GM23248 (cell line): ENCODE results near the gene RAB27A. TPM values are rescaled to one million over a fixed set of nuclear protein-coding genes. Genes with fewer than 3 reads are reported as not detected.

Experiments
- DNase-seq: peaks from one replicate; pipeline ENCODE4 v3.0.0-alpha.2; 2015
- H2AFZ ChIP-seq: fragments of 200-600 bp; sonication (generic); 2 replicates; pipeline ENCODE4 v1.6.1; 2016; ENCODE audit warnings: antibody characterized with exemption
- H3F3A ChIP-seq: fragments of 200-600 bp; sonication (generic); 2 replicates; pipeline ENCODE4 v1.6.1; 2016; ENCODE audit warnings: mild to moderate bottlenecking, antibody characterized with exemption, mixed run types; ENCODE audit not compliant: insufficient read depth
- H3K27ac ChIP-seq: fragments of 200-600 bp; sonication (generic); 2 replicates; pipeline ENCODE4 v1.5.1; 2016; ENCODE audit warnings: mild to moderate bottlenecking
- H3K27me3 ChIP-seq: fragments of 200-600 bp; sonication (generic); replicated peaks from 2 replicates; pipeline ENCODE4 v1.6.1; 2016; ENCODE audit warnings: mild to moderate bottlenecking; ENCODE audit not compliant: insufficient read depth
- H3K36me3 ChIP-seq: fragments of 200-600 bp; sonication (generic); 2 replicates; pipeline ENCODE4 v1.6.1; 2016; ENCODE audit warnings: low read depth, mild to moderate bottlenecking
- H3K4me1 ChIP-seq: fragments of 200-600 bp; sonication (generic); 2 replicates; pipeline ENCODE4 v1.6.1; 2016; ENCODE audit warnings: mild to moderate bottlenecking; ENCODE audit not compliant: insufficient read depth
- H3K4me2 ChIP-seq: fragments of 200-600 bp; sonication (generic); one replicate; pipeline ENCODE4 v1.6.1; 2016; ENCODE audit warnings: mild to moderate bottlenecking; ENCODE audit not compliant: unreplicated experiment
- H3K4me3 ChIP-seq: fragments of 200-600 bp; sonication (generic); 2 replicates; pipeline ENCODE4 v1.5.1; 2016; ENCODE audit warnings: mild to moderate bottlenecking
- H3K79me2 ChIP-seq: fragments of 200-600 bp; sonication (generic); 2 replicates; pipeline ENCODE4 v1.6.1; 2016; ENCODE audit warnings: mild to moderate bottlenecking; ENCODE audit not compliant: insufficient read depth
- H3K9ac ChIP-seq: fragments of 200-600 bp; sonication (generic); 2 replicates; pipeline ENCODE4 v1.6.1; 2016; ENCODE audit warnings: mild to moderate bottlenecking
- H3K9me2 ChIP-seq: fragments of 200-600 bp; sonication (generic); 2 replicates; pipeline ENCODE4 v1.6.1; 2016; ENCODE audit warnings: mixed run types, mild to moderate bottlenecking, moderate library complexity; ENCODE audit not compliant: insufficient read depth
- H3K9me3 ChIP-seq: fragments of 200-600 bp; sonication (generic); one replicate; pipeline ENCODE4 v1.6.1; 2017; ENCODE audit warnings: low read depth
- H4K20me1 ChIP-seq: fragments of 200-600 bp; sonication (generic); 2 replicates; pipeline ENCODE4 v1.6.0; 2016; ENCODE audit not compliant: insufficient read depth
- EZH2 ChIP-seq: fragments of 200-600 bp; sonication (generic); IDR thresholded peaks from 2 replicates; pipeline ENCODE4 v1.6.1; 2018; ENCODE audit warnings: antibody characterized with exemption, mild to moderate bottlenecking; ENCODE audit not compliant: insufficient read depth, poor library complexity, severe bottlenecking
- EZH2phosphoT487 ChIP-seq: fragments of 200-600 bp; sonication (generic); IDR thresholded peaks from 2 replicates; pipeline ENCODE4 v1.6.1; 2018; ENCODE audit warnings: antibody characterized with exemption, moderate library complexity, mild to moderate bottlenecking, low read depth; ENCODE audit not compliant: insufficient read depth
- WGBS, 2 experiments: methylation state at CpG; one replicate each; pipeline ENCODE4 v1.1.6; 2015 to 2017; ENCODE audit warnings: low lambda C conversion rate in 2 of 2, low coverage in 1 of 2; ENCODE audit errors: missing lambda C conversion rate in 2 of 2; 5-methylcytosine and 5-hydroxymethylcytosine counted together
- in situ Hi-C: fragments of 300-500 bp; cut with MboI; formaldehyde crosslinking; loops from 2 replicates; pipeline ENCODE4 v1.15.0; 2020
- polyA plus RNA-seq: library from polyadenylated mRNA; unstranded; fragments of >200 nt; fragmentation: Nextera tagmentation; extraction: Ambion mirVana; gene quantifications from 2 replicates; pipeline ENCODE4 v1.2.1, GENCODE V29; 2016
- total RNA-seq: library from RNA; depleted of rRNA; stranded (reverse); fragments of >200 nt; shearing (Covaris generic); gene quantifications from 2 replicates; pipeline ENCODE4 v1.2.3, GENCODE V29; 2014

The RAB27A gene
- total and polyA plus RNA-seq, 2 experiments from 2014 or later = 9.0 to 9.5 TPM

DNA sequence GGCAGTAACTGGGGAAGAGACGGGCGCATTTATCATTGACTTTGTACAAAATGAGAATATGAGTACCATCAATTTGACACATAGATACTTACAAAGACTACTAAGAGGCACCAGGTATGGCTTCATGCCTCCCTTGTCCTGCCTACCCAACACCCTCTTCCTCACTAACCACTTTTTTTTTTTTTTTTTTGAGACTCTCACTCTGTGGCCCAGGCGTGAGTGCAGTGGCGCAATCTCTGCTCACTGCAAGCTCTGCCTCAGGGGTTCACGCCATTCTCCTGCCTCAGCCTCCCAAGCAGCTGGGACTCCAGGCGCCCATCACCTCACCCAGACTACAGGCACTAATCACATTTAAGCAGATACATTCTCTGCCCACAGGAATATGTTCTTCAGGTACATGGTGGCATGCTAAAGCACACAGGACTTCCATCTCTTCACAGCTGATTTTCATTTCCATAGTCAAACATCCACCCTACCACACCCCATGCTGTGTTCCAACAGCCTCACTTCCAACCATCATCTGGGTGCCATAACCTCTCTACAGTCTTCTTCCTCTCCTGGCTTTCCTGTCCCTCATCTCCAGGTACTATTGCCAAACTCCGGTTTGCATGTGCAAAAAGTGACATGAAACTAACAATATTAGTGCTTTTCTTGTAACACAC, 41.7 kb downstream of the RAB27A start:
- no peaks in the 10 kb centered on the region for H3K9me3 ChIP-seq
- no peak overlapping the region for H2AFZ ChIP-seq
- no peaks in the 10 kb centered on the region for H3K9me2 ChIP-seq
- H3K27me3 ChIP-seq = no peaks in the 10 kb centered on the region
- no peak for DNase-seq
- H3K4me3 ChIP-seq = no peak overlapping the region
- H3K79me2 ChIP-seq = peaks cover 4% of the 10 kb centered on the region; the same call in 1 of the 2 replicates
- in situ Hi-C loops = no loop called here
- no peak for TF ChIP-seq EZH2phosphoT487
- TF ChIP-seq EZH2 = no peak
- H3F3A ChIP-seq = peaks cover 10% of the 10 kb centered on the region; the same call in 1 of the 2 replicates
- no peak overlapping the region for H3K9ac ChIP-seq
- H3K27ac ChIP-seq = no peak overlapping the region
- H4K20me1 ChIP-seq = no peaks in the 10 kb centered on the region
- H3K36me3 ChIP-seq = no peaks in the 10 kb centered on the region
- peaks cover 9% of the 10 kb centered on the region for H3K4me1 ChIP-seq
- 97 to 98% methylated on average over 7 of the region's 7 CpGs for WGBS, 2 experiments
- H3K4me2 ChIP-seq = no peak overlapping the region

DNA sequence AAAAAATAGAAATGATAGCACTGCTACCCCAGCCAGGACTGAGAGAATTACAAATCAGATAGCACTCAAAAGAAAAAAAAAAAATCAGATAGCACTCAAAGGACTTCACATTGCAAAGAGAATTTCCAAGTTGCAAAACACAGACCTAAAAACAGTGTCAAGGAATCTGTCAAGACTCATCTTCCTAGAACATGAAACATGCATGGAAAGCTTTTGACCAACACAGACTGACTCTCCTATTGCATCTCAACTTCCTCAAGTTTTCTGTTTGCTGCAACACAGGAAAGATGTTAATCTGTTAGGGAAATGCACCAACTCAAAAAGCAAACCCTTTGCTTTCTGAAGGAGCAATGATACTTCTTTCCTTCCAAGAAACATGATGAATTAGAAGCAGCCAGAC, 42.3 kb downstream of the RAB27A start:
- Histone ChIP-seq H3K4me1 (peaks cover 6% of the 10 kb centered on the region), H4K20me1 (no peaks in the 10 kb centered on the region), H3K9ac (no peak overlapping the region), H3K27ac (no peak overlapping the region), H3K4me3 (no peak overlapping the region), H3K9me2 (no peaks in the 10 kb centered on the region), H3K9me3 (no peaks in the 10 kb centered on the region), H3K36me3 (no peaks in the 10 kb centered on the region), H3F3A (peaks cover 10% of the 10 kb centered on the region; the same call in 1 of the 2 replicates), H3K4me2 (no peak overlapping the region), H3K79me2 (no peaks in the 10 kb centered on the region), H2AFZ (no peak overlapping the region), H3K27me3 (no peaks in the 10 kb centered on the region)
- in situ Hi-C loops = no loop called here
- no peak for TF ChIP-seq EZH2
- no peak for TF ChIP-seq EZH2phosphoT487
- no peak for DNase-seq

DNA sequence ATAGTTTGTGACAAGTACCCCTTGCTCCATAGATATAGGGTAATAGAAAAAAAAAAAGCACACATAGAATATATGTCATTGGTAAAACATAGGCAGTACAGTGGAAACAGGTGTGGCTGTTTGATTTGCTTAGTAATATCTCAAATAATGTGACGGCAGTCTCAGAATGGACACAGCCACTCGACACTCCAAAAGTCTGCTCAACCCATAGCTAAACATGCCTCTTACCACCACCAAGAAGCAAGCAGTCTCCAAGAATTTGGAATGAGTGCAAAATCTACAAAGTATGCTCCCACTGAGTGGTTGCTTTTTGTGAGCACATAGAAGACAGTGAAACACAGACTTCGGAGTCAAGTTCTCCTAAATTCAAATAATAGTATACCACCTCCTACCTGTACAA, 43.0 kb downstream of the RAB27A start:
- Histone ChIP-seq H3K9me3 (no peaks in the 10 kb centered on the region), H3K9me2 (no peaks in the 10 kb centered on the region), H3K27me3 (no peaks in the 10 kb centered on the region), H3K4me1 (peaks cover 13% of the 10 kb centered on the region), H3K4me2 (no peak overlapping the region), H2AFZ (no peak overlapping the region), H4K20me1 (no peaks in the 10 kb centered on the region), H3K79me2 (no peaks in the 10 kb centered on the region), H3K27ac (no peak overlapping the region), H3K36me3 (no peaks in the 10 kb centered on the region), H3K9ac (no peak overlapping the region), H3K4me3 (no peak overlapping the region), H3F3A (peaks cover 10% of the 10 kb centered on the region; the same call in 1 of the 2 replicates)
- TF ChIP-seq EZH2 (no peak), EZH2phosphoT487 (no peak)
- DNase-seq = no peak
- in situ Hi-C loops = no loop called here
- WGBS, 2 experiments = 88 to 90% methylated on average over 3 of the region's 3 CpGs

DNA sequence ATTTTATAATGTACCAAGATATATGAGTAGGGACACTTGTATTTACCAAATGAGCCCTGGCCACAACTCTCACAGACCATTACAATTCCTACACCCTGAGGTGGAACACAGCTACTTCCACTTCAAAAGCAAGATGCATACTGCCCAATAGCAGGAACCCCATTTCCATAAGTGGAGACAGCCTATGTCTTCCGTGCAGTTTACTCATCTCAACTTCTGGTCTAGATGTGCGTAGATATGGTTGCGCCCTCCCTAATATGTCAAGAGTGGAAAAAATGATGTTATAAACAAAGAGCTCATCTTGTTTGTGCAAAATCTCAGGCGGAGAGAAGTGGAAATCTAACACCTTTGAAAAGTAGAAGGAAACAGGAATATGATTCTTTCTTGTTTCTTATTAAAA, 44.6 kb downstream of the RAB27A start:
- Histone ChIP-seq H3K79me2 (no peaks in the 10 kb centered on the region), H3K4me2 (no peak overlapping the region), H3K9me3 (no peaks in the 10 kb centered on the region), H3F3A (peaks cover 4% of the 10 kb centered on the region; the same call in 1 of the 2 replicates), H3K4me1 (peaks cover 10% of the 10 kb centered on the region), H3K9ac (no peak overlapping the region), H2AFZ (no peak overlapping the region), H3K9me2 (no peaks in the 10 kb centered on the region), H3K4me3 (no peak overlapping the region), H4K20me1 (no peaks in the 10 kb centered on the region), H3K27me3 (no peaks in the 10 kb centered on the region), H3K27ac (no peak overlapping the region), H3K36me3 (no peaks in the 10 kb centered on the region)
- DNase-seq = no peak
- TF ChIP-seq EZH2 = no peak
- TF ChIP-seq EZH2phosphoT487 = no peak
- 94 to 99% methylated on average over 4 of the region's 4 CpGs for WGBS, 2 experiments
- in situ Hi-C loops = no loop called here

DNA sequence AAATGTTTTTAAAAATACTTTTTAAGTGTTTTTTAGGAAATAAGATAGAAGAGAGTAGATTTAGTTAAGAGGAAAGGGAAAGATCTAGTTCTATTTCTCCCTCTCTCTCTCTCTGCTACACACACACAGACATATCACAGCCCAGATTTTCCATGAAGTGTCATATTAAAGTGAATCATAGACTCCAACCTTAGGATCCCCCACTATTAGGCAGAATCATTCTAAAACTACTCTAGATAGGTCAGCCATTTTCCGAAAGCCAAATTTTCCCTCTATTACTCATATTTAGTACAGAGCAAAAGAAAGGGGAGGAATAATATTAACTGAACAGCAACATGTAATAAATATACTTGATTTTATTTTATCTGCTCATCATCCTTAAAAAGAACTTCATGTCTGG, 47.7 kb downstream of the RAB27A start:
- Histone ChIP-seq H3K4me2 (peak overlapping the region; percentile 13), H3K36me3 (no peaks in the 10 kb centered on the region), H2AFZ (no peak overlapping the region; the same call in 1 of the 2 replicates), H3K79me2 (no peaks in the 10 kb centered on the region; the same call in 1 of the 2 replicates), H3K27me3 (no peaks in the 10 kb centered on the region), H3K27ac (peak overlapping the region; percentile 47), H3K9ac (no peak overlapping the region), H3K9me2 (no peaks in the 10 kb centered on the region), H3K4me1 (peaks cover 7% of the 10 kb centered on the region; the same call in 1 of the 2 replicates), H4K20me1 (no peaks in the 10 kb centered on the region), H3F3A (no peaks in the 10 kb centered on the region), H3K4me3 (no peak overlapping the region), H3K9me3 (no peaks in the 10 kb centered on the region)
- peak; percentile 84 for DNase-seq
- TF ChIP-seq EZH2phosphoT487 = no peak
- in situ Hi-C loops = no loop called here
- 0 to 20% methylated on average over 1 of the region's 1 CpG for WGBS, 2 experiments
